ENCODE measurements around the gene INHA. TPM values are rescaled to one million over a fixed set of nuclear protein-coding genes. Genes with fewer than 3 reads are reported as not detected.

Gene INHA, protein sequence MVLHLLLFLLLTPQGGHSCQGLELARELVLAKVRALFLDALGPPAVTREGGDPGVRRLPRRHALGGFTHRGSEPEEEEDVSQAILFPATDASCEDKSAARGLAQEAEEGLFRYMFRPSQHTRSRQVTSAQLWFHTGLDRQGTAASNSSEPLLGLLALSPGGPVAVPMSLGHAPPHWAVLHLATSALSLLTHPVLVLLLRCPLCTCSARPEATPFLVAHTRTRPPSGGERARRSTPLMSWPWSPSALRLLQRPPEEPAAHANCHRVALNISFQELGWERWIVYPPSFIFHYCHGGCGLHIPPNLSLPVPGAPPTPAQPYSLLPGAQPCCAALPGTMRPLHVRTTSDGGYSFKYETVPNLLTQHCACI
- total RNA-seq = not detected

GRCh38 chr2:219572237-219573001 lies at the start of gene INHA:
TSS of gene INHA (plus strand) at chr2:219572310. CDS start at chr2:219572375, 65 bp downstream.
- H3K27me3 Mint-ChIP-seq = peaks cover 42% of the 10 kb centered on the region
- no peak for DNase-seq
- H3K4me1 Mint-ChIP-seq = no peaks in the 10 kb centered on the region
- ChIA-PET CTCF (interaction anchor here (1.1 kb wide), 1 partner anchor 168 kb away, joined by 3 read pairs; no protein-coding TSS in a partner anchor), POLR2A (no interaction called here)
- H3K4me3 Mint-ChIP-seq = no peak within 1 kb of the TSS
- H3K36me3 Mint-ChIP-seq (ENCODE audit: low read depth) = no peaks in the 10 kb centered on the region
- no peak within 1 kb of the TSS for H3K27ac Mint-ChIP-seq
- no peaks in the 10 kb centered on the region for H3K9me3 Mint-ChIP-seq

GRCh38 chr2:219523031-219523671 lies 49.0 kb upstream of the INHA start:
- CTCF ChIA-PET = interaction anchor here (0.7 to 2.0 kb wide), 5 partner anchors 20 to 47 kb away, joined by 3 to 7 read pairs (median 4); partner anchors contain the start of genes CHPF and TMEM198
- no peak overlapping the region for H3K4me3 Mint-ChIP-seq
- no peak for DNase-seq
- no peaks in the 10 kb centered on the region for H3K9me3 Mint-ChIP-seq
- H3K4me1 Mint-ChIP-seq = peaks cover 2% of the 10 kb centered on the region
- H3K36me3 Mint-ChIP-seq (ENCODE audit: low read depth) = no peaks in the 10 kb centered on the region
- POLR2A ChIA-PET = no interaction called here
- H3K27ac Mint-ChIP-seq = no peak overlapping the region
- peaks cover 78% of the 10 kb centered on the region for H3K27me3 Mint-ChIP-seq

DNA sequence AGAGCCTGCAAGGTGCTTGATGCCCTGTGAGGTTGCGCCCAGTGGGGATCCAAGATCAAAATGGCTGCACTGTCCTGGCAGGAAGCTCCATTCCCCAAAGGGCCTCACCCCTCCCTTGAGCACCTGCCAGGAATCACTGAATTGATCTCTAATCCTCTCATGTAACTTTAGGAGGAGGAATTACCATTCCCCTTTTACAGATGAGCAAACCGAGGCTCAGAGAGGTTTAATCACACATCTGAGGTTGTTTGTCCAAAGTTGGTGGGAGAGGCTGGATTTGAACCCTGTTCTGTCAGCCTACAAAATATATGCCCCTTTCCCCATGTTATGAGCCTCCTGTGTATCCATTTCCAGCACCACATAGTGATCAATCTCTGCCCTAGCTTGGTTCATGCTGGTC lies 47.3 kb upstream of the INHA start:
- Mint-ChIP-seq H3K36me3 (ENCODE audit: low read depth) (no peaks in the 10 kb centered on the region), H3K4me1 (peaks cover 2% of the 10 kb centered on the region), H3K27ac (no peak overlapping the region), H3K9me3 (no peaks in the 10 kb centered on the region), H3K4me3 (no peak overlapping the region), H3K27me3 (peaks cover 80% of the 10 kb centered on the region)
- ChIA-PET POLR2A (no interaction called here), CTCF (interaction anchor here (1.2 to 2.0 kb wide), 3 partner anchors 16 to 30 kb away, joined by 3 to 7 read pairs (median 5); partner anchors contain the start of genes CHPF and TMEM198)
- no peak for DNase-seq

- Mint-ChIP-seq H3K27ac (no peak overlapping the region), H3K4me1 (peaks cover 2% of the 10 kb centered on the region), H3K9me3 (no peaks in the 10 kb centered on the region), H3K4me3 (no peak overlapping the region), H3K36me3 (ENCODE audit: low read depth) (no peaks in the 10 kb centered on the region), H3K27me3 (peaks cover 82% of the 10 kb centered on the region)
- no peak for DNase-seq
- POLR2A ChIA-PET = no interaction called here
- CTCF ChIA-PET = interaction anchor here (0.6 to 8.5 kb wide), 5 partner anchors 14 to 50 kb away, joined by 3 to 175 read pairs (median 4); partner anchors contain the start of gene GMPPA
Observed at GRCh38 chr2:219525533-219526232, 46.4 kb upstream of the INHA start.

GRCh38 chr2:219526320-219527075 lies 45.6 kb upstream of the INHA start:
- POLR2A ChIA-PET = no interaction called here
- no peak for DNase-seq
- CTCF ChIA-PET = interaction anchor here (0.6 to 8.5 kb wide), 6 partner anchors 15 to 124 kb away, joined by 3 to 175 read pairs (median 7); partner anchors contain the start of gene GMPPA
- no peaks in the 10 kb centered on the region for H3K36me3 Mint-ChIP-seq (ENCODE audit: low read depth)
- H3K9me3 Mint-ChIP-seq = no peaks in the 10 kb centered on the region
- peaks cover 2% of the 10 kb centered on the region for H3K4me1 Mint-ChIP-seq
- H3K27ac Mint-ChIP-seq = no peak overlapping the region
- H3K4me3 Mint-ChIP-seq = no peak overlapping the region
- H3K27me3 Mint-ChIP-seq = peaks cover 80% of the 10 kb centered on the region

DNA sequence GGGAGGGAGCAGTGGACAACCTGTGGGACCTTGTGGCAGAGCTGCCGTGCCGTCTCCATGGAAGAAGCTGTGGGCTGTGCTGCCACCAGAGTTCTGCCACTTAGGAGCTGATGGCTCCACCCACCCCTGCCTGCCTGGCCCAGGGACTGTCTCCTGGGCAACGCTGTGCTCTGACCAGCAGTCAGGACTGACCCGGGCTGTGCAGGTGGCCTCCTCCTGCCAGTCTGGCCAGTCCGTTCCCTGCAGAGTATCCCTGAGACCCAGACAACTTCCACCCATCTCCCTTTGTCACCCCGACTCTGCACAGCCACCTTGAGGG lies 45.1 kb upstream of the INHA start:
- CTCF ChIA-PET = interaction anchor here (1.9 to 8.5 kb wide), 3 partner anchors 14 to 124 kb away, joined by 10 to 175 read pairs (median 75); partner anchors contain the start of gene GMPPA
- POLR2A ChIA-PET = no interaction called here
- peaks cover 1% of the 10 kb centered on the region for H3K4me1 Mint-ChIP-seq
- H3K9me3 Mint-ChIP-seq = no peaks in the 10 kb centered on the region
- H3K27me3 Mint-ChIP-seq = peaks cover 78% of the 10 kb centered on the region
- no peak overlapping the region for H3K4me3 Mint-ChIP-seq
- H3K36me3 Mint-ChIP-seq (ENCODE audit: low read depth) = no peaks in the 10 kb centered on the region
- H3K27ac Mint-ChIP-seq = no peak overlapping the region
- DNase-seq = no peak

GRCh38 chr2:219527472-219527871 lies 44.6 kb upstream of the INHA start:
- POLR2A ChIA-PET = no interaction called here
- no peak overlapping the region for H3K27ac Mint-ChIP-seq
- H3K27me3 Mint-ChIP-seq = peaks cover 77% of the 10 kb centered on the region
- no peak overlapping the region for H3K4me3 Mint-ChIP-seq
- no peak for DNase-seq
- no peaks in the 10 kb centered on the region for H3K9me3 Mint-ChIP-seq
- no peaks in the 10 kb centered on the region for H3K36me3 Mint-ChIP-seq (ENCODE audit: low read depth)
- CTCF ChIA-PET = interaction anchor here (1.1 to 8.5 kb wide), 6 partner anchors 14 to 125 kb away, joined by 4 to 175 read pairs (median 33); partner anchors contain the start of gene GMPPA
- no peaks in the 10 kb centered on the region for H3K4me1 Mint-ChIP-seq

- ChIA-PET CTCF (interaction anchor here (0.6 to 8.5 kb wide), 33 partner anchors 9 to 324 kb away, joined by 3 to 175 read pairs (median 5); partner anchors contain the start of genes ASIC4, CHPF, DNPEP and GMPPA), POLR2A (interaction anchor here (0.8 to 1.5 kb wide), 5 partner anchors 10 to 35 kb away, joined by 3 to 4 read pairs (median 3); partner anchors contain the start of gene GMPPA)
- Mint-ChIP-seq H3K27ac (no peak overlapping the region), H3K4me3 (no peak overlapping the region), H3K27me3 (peaks cover 61% of the 10 kb centered on the region), H3K9me3 (no peaks in the 10 kb centered on the region), H3K4me1 (no peaks in the 10 kb centered on the region), H3K36me3 (ENCODE audit: low read depth) (no peaks in the 10 kb centered on the region)
- DNase-seq = peak; percentile 84
Observed at GRCh38 chr2:219530048-219530963, 41.8 kb upstream of the INHA start.

GRCh38 chr2:219531639-219532377 lies 40.3 kb upstream of the INHA start:
- no peak overlapping the region for H3K27ac Mint-ChIP-seq
- H3K9me3 Mint-ChIP-seq = no peaks in the 10 kb centered on the region
- no peaks in the 10 kb centered on the region for H3K4me1 Mint-ChIP-seq
- CTCF ChIA-PET = interaction anchor here (1.1 to 8.5 kb wide), 7 partner anchors 9 to 133 kb away, joined by 3 to 175 read pairs (median 25); partner anchors contain the start of gene GMPPA
- POLR2A ChIA-PET = interaction anchor here (1.1 kb wide), 1 partner anchor 31 kb away, joined by 3 read pairs; no protein-coding TSS in a partner anchor
- no peaks in the 10 kb centered on the region for H3K36me3 Mint-ChIP-seq (ENCODE audit: low read depth)
- H3K4me3 Mint-ChIP-seq = no peak overlapping the region
- H3K27me3 Mint-ChIP-seq = peaks cover 49% of the 10 kb centered on the region
- no peak for DNase-seq

DNA sequence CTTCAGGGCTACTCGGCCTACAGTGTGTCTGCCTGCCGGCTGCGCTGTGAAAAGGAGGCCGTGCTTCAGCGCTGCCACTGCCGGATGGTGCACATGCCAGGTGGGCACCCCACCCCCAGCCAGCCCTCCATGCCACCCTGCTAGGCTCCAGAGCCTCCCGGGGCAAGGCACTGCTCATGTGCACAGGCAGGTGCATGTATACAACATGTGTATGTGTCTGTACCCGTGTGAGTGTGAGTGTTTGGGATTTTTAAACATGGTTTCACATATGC lies 39.8 kb upstream of the INHA start:
- CTCF ChIA-PET = interaction anchor here (4.4 to 8.5 kb wide), 2 partner anchors 8 to 35 kb away, joined by 25 to 175 read pairs; partner anchors contain the start of gene GMPPA
- DNase-seq = no peak
- POLR2A ChIA-PET = no interaction called here

More for the DNA sequence above, 39.8 kb upstream of the INHA start:
- Mint-ChIP-seq H3K4me1 (no peaks in the 10 kb centered on the region), H3K27ac (no peak overlapping the region), H3K27me3 (peaks cover 46% of the 10 kb centered on the region), H3K4me3 (no peak overlapping the region), H3K36me3 (ENCODE audit: low read depth) (no peaks in the 10 kb centered on the region), H3K9me3 (no peaks in the 10 kb centered on the region)
